T-helper 2 cell treated with Interferon-gamma antibody and Interleukin-4, amounts not matched to agents 5 μg/mL and 100 μg/mL, for 36 hours (primary cell): Measurements from ENCODE around the gene OSBPL6.

Experiments
- DNase-seq: peaks from one replicate; pipeline ENCODE4 v3.0.0; 2021; ENCODE audit warnings: low spot score
- H3K27ac Mint-ChIP-seq: one replicate; pipeline ENCODE4 v1.8.0; 2021; ENCODE audit warnings: mild to moderate bottlenecking, mixed read lengths
- H3K27me3 Mint-ChIP-seq: one replicate; pipeline ENCODE4 v1.8.0; 2021; ENCODE audit warnings: low read depth, mixed read lengths
- H3K36me3 Mint-ChIP-seq: one replicate; pipeline ENCODE4 v1.8.0; 2021; ENCODE audit warnings: low read depth, mixed read lengths
- H3K4me1 Mint-ChIP-seq: one replicate; pipeline ENCODE4 v1.8.0; 2021; ENCODE audit warnings: low read depth, mixed read lengths
- H3K4me3 Mint-ChIP-seq: one replicate; pipeline ENCODE4 v1.8.0; 2022; ENCODE audit warnings: mild to moderate bottlenecking, moderate library complexity, mixed read lengths
- H3K9me3 Mint-ChIP-seq: one replicate; pipeline ENCODE4 v1.8.0; 2021; ENCODE audit warnings: mixed read lengths

Gene OSBPL6

DNA sequence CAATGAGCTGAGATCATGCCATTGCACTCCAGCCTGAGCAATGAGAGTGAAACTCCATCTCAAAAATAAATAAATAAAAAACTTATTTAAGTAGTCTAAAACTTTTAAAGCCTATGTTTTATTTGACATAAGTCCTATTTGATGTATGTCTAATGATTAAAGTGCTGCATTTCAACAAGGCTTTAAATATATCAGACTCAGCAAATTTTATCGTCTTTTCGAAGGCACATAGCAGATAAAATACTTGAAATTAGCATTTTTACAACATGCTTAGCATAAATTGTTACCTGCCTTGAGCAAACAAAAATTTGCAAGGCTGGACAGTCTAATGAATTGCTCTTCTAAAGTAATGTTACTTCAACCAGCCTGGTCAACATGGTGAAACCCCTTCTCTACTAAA lies 170.8 kb downstream of the OSBPL6 start:
- DNase-seq, result no peak
- H3K27me3 Mint-ChIP-seq, result peaks cover 8% of the 10 kb centered on the region
- H3K9me3 Mint-ChIP-seq, result no peaks in the 10 kb centered on the region
- no peaks in the 10 kb centered on the region for H3K36me3 Mint-ChIP-seq
- no peak overlapping the region for H3K27ac Mint-ChIP-seq
- no peak overlapping the region for H3K4me3 Mint-ChIP-seq
- no peaks in the 10 kb centered on the region for H3K4me1 Mint-ChIP-seq

DNA sequence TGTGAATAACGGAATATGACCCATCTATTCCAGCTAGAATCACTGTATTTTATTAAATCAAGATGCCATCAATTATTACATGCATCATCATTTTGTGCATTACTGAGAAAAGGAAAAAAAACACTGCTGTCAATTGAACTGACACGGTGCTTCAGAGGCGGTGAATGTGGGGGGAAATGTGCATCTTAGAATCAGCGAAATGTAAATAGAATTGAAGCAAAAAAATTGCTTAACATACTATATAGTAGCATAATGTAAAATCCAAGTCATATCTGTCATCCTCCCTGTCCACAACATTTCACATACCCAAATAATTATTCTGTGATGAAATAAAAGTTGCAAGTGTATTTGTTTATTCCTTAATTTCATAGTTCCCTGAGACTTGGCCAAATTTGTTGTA lies 172.1 kb downstream of the OSBPL6 start:
- Mint-ChIP-seq H3K36me3 (no peaks in the 10 kb centered on the region), H3K27ac (no peak overlapping the region), H3K4me3 (no peak overlapping the region)

DNA sequence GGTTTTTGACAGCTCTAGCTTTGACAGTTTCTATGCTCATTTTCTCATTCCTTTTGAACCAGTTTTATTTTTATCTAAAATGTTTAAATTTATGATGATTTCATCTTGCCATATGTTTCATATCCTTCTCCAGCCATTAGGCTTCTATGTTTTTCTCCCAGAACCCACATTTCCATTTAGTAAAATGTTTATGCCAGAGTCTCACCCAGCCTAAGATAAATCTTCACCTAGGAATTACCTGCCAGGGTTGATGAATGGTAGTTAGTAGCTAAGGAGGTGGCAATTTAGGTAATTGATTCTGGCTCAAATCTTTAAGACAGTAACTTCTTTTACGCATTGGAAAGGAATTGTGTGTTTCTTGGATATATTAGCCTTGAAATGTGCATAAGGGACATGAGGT lies 173.0 kb downstream of the OSBPL6 start:
- Mint-ChIP-seq H3K4me1 (no peaks in the 10 kb centered on the region), H3K27ac (no peak overlapping the region), H3K36me3 (no peaks in the 10 kb centered on the region), H3K9me3 (no peaks in the 10 kb centered on the region), H3K4me3 (no peak overlapping the region), H3K27me3 (peaks cover 16% of the 10 kb centered on the region)
- DNase-seq, result no peak

More for the DNA sequence above, 172.1 kb downstream of the OSBPL6 start:
- Mint-ChIP-seq H3K9me3 (no peaks in the 10 kb centered on the region), H3K27me3 (peaks cover 14% of the 10 kb centered on the region), H3K4me1 (no peaks in the 10 kb centered on the region)
- DNase-seq, result no peak

DNA sequence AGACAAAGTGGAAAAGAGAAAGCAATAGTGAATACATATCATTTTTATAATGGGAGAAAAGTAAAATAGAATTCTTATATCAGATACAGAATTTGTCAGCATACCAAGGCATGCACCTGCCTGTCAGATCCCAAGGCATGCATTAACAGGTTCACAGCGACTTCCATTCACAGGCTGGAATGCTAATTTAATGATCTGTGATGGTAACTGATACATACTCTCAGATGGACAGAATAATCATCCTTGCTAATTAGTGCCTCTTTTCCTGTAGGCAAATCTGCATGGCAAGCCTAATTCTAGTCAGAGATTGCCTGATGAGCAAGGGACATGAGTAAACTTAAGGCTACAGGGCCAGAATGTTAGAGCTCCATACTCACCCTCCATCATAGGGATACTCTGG lies 180.6 kb downstream of the OSBPL6 start:
- no peak for DNase-seq
- Mint-ChIP-seq H3K27ac (no peak overlapping the region), H3K4me3 (no peak overlapping the region), H3K27me3 (peaks cover 29% of the 10 kb centered on the region), H3K9me3 (no peaks in the 10 kb centered on the region), H3K36me3 (no peaks in the 10 kb centered on the region), H3K4me1 (no peaks in the 10 kb centered on the region)

DNA sequence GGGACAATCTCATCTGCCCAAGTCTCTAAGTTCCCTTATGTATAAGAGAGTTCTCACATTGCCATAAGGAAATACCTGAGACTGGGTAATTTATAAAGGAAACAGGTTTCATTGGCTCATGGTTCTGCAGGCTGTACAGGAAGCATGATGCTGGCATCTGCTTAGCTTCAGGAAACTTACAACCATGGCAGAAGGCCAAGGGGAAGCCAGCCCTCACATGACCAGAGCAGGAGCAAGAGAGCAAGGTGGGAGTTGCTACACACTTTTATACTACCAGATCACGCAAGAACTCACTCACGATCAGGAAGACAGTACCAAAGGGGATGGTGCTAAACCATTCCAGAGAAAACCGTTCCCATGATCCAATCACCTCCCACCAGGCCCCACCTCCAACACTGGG lies 182.7 kb downstream of the OSBPL6 start:
- no peak overlapping the region for H3K27ac Mint-ChIP-seq
- no peak for DNase-seq
- H3K4me3 Mint-ChIP-seq, result no peak overlapping the region
- no peaks in the 10 kb centered on the region for H3K9me3 Mint-ChIP-seq
- peaks cover 2% of the 10 kb centered on the region for H3K4me1 Mint-ChIP-seq
- peaks cover 23% of the 10 kb centered on the region for H3K27me3 Mint-ChIP-seq
- H3K36me3 Mint-ChIP-seq, result no peaks in the 10 kb centered on the region

DNA sequence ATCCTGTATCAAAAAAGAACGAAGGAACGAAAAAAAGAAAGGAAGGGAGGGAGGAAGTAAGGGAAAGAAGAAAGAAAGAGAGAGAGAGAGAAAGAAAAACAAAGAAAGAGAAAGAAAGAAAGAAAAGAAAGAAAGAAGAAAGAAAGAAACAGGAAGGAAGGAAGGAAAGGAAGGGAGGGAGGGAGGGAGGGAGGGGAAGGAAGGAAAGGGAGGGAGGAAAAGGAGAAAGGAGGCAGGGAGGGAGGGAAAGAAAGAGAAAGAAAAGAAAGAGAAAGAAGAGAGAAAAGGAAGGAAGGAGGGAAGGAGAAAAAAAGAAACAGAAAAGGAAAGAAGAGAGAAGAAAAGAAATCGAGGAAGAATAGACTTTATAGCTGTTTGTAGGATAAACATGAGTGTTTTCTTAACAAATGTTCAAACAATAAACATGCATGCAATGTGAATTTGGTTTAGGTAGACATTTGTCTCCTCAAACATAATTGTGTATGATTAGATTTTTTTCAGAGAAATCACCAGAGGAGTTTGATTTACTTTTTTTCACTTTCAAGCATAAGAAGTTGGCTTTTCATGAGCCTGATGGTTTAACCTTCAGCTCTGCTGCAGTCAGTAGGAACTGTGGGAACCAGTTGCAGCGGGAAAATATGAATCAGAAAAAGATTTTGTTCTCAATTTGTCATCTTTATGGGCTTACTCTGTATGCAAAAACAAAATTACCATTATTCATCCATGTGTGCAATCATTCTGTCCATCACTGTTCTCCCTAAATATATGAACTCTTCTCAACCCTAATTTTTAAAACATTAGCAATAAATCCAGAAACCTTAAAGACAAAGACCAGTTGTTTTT lies 185.1 kb downstream of the OSBPL6 start:
- peaks cover 6% of the 10 kb centered on the region for H3K27me3 Mint-ChIP-seq
- no peaks in the 10 kb centered on the region for H3K36me3 Mint-ChIP-seq
- no peak for DNase-seq
- H3K9me3 Mint-ChIP-seq, result no peaks in the 10 kb centered on the region
- H3K4me3 Mint-ChIP-seq, result no peak overlapping the region
- H3K4me1 Mint-ChIP-seq, result peaks cover 2% of the 10 kb centered on the region
- H3K27ac Mint-ChIP-seq, result no peak overlapping the region

DNA sequence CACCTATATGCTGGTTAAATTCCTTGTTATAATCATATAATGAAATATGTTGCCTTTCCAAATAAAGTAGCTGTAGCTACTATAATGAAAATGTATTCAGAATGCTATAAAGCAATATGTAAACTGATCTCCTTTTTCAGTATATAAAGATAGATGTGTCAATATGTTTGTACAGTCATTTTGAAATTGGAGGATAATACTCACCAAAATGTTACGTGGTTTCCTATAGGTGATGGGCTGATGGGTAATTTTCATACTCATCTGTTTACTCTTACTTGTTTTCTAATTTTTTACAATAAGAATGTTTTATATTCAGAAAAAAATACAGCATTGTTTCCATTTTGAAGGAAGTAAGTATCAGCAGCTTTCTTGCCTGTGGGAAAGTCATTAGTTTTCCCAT lies 186.5 kb downstream of the OSBPL6 start:
- H3K27ac Mint-ChIP-seq, result no peak overlapping the region

DNA sequence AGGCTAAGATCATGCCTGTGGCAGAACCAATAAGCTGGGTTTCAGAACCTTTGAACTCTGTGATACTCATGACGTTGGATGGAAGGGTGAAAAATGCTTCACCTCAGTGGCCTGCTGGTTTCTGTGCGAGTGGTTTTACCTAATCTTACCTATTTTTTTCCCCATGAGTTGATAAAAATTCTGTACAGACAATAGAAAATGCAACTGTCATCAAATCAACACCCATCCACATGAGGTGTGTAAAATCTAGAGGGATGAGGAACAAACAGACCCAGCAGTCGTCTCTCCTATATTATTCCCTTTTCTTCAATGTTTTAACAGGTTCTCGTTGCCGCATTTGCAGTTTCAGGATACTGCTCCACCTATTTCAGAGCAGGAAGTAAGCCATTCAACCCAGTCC lies 189.4 kb downstream of the OSBPL6 start:
- no peaks in the 10 kb centered on the region for H3K9me3 Mint-ChIP-seq
- H3K27me3 Mint-ChIP-seq, result no peaks in the 10 kb centered on the region
- no peak for DNase-seq
- H3K36me3 Mint-ChIP-seq, result peaks cover 3% of the 10 kb centered on the region
- H3K4me1 Mint-ChIP-seq, result peaks cover 14% of the 10 kb centered on the region
- no peak overlapping the region for H3K4me3 Mint-ChIP-seq
- no peak overlapping the region for H3K27ac Mint-ChIP-seq

More for the DNA sequence above, 186.5 kb downstream of the OSBPL6 start:
- H3K4me3 Mint-ChIP-seq, result no peak overlapping the region
- H3K36me3 Mint-ChIP-seq, result no peaks in the 10 kb centered on the region
- no peaks in the 10 kb centered on the region for H3K27me3 Mint-ChIP-seq
- no peak for DNase-seq
- peaks cover 7% of the 10 kb centered on the region for H3K4me1 Mint-ChIP-seq
- H3K9me3 Mint-ChIP-seq, result no peaks in the 10 kb centered on the region

DNA sequence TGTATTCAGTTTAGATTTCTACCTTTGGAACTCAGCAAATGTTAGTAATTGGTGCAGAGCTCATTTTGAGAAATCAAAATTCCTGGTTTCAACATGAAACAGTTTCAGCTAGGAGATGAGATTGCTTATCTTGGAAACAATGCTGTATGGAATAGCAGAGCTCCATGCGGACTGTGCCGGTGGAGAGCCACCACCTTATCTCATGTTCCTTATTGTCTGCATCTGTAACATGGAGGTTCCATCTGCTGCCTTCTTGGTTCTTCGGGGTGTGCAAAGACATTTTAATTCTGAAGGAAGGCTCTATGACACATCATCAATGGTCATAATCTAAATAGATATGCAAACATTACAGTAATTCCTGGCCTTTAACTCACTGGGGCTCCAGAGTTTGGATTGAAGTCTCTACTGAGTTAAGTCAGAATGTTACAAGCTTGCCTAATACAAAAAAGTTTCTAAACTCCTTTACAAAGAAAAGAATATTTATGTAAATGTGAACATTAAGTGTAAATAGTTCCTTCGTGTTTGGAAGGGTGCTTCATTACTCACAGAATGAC lies 191.4 kb downstream of the OSBPL6 start:
- no peak overlapping the region for H3K27ac Mint-ChIP-seq
- H3K27me3 Mint-ChIP-seq, result peaks cover 3% of the 10 kb centered on the region
- no peaks in the 10 kb centered on the region for H3K9me3 Mint-ChIP-seq

DNA sequence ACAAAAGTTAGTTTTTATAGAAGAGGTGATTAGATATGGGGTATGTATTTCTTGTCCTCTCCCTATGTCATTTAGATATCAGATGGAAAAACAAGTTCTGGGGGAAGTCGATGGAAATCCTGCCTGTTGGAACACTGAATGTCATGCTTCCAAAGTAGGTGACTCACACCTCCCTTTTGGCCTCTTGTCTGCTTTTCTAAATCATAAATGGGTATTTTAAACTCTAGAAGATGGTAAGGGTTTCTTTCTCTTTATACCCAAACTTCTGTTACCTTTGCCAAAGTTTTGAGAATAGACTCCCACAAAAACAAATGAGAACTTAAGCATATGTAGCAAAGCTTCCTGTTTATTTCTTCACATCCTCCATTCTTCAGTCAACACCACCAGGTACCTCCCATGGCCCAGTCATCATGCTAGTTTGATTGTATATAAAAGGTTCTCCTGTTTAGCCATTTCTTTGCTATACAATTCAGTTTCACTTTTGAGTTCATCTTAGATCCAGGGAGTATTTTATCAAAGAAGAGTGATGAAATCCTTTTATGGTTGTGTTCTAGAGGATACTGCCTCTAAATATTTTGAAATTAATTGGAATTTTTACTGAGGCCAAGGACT lies 192.8 kb downstream of the OSBPL6 start:
- Mint-ChIP-seq H3K27me3 (peaks cover 6% of the 10 kb centered on the region), H3K4me3 (no peak overlapping the region), H3K36me3 (peaks cover 3% of the 10 kb centered on the region), H3K9me3 (no peaks in the 10 kb centered on the region), H3K27ac (peak overlapping the region; percentile 56), H3K4me1 (peaks cover 12% of the 10 kb centered on the region)
- DNase-seq, result no peak

More for the DNA sequence above, 191.4 kb downstream of the OSBPL6 start:
- Mint-ChIP-seq H3K4me1 (peaks cover 14% of the 10 kb centered on the region), H3K36me3 (peaks cover 3% of the 10 kb centered on the region), H3K4me3 (no peak overlapping the region)
- no peak for DNase-seq

DNA sequence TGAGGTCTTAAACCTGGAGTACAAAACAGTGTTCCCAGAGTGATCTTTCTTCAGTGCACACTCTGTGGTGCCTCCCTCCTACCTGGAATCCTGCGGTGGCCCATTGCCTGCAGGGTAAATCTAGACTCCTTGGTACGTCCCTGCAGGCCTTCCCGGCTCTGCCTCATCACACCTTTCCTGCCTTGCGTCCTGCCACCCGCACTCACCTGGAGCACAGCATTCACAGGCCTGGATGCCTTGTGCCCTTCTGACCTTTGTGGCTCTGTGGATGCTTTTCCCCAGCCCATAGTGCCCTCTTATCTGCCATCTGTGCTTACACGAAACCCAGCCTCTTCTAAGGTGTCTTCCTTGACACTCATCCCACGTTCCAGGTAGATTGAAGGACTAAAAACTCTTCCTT lies 194.0 kb downstream of the OSBPL6 start:
- Mint-ChIP-seq H3K4me1 (peaks cover 14% of the 10 kb centered on the region), H3K36me3 (peaks cover 3% of the 10 kb centered on the region), H3K27ac (no peak overlapping the region), H3K9me3 (no peaks in the 10 kb centered on the region), H3K4me3 (no peak overlapping the region), H3K27me3 (peaks cover 11% of the 10 kb centered on the region)
- no peak for DNase-seq

DNA sequence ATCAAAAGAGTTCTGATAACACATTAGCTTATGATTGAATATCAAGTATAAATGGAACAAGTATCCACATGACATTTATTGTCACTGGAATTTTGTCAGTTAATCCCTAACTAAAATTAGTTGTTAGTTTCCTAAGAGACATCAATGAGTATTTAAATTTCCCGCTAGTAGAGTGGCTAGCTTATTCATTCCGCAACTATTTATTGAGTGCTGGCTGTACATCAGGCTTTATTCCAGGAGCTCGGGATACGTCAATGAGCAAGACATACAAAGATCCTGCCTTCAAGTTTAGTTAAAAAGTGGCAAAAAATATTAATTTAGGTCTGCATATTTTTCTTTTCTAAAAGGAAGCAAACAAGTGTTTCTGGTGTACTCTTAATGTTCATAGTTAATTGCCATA lies 197.4 kb downstream of the OSBPL6 start:
- no peak for DNase-seq
- Mint-ChIP-seq H3K4me3 (no peak overlapping the region), H3K9me3 (no peaks in the 10 kb centered on the region), H3K36me3 (peaks cover 3% of the 10 kb centered on the region), H3K27ac (no peak overlapping the region), H3K4me1 (peaks cover 9% of the 10 kb centered on the region), H3K27me3 (peaks cover 27% of the 10 kb centered on the region)

DNA sequence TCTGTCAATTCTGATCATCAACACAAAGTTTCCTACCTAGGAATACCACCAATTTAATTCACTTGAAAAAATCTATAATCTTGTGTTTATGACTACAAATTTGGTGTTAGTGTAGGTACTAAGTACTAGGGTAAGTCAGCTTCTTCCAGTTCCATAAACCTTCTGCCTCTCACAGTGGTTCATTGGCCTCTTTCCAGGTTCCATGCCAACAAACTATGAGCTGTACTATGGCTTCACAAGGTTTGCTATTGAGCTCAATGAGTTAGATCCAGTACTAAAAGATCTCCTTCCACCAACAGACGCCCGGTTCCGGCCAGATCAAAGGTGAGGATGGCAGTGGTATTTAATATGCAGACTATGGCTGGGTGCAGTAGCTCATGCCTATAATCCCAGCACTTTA lies 197.9 kb downstream of the OSBPL6 start:
- Mint-ChIP-seq H3K27ac (no peak overlapping the region), H3K9me3 (no peaks in the 10 kb centered on the region), H3K4me3 (no peak overlapping the region)

DNA sequence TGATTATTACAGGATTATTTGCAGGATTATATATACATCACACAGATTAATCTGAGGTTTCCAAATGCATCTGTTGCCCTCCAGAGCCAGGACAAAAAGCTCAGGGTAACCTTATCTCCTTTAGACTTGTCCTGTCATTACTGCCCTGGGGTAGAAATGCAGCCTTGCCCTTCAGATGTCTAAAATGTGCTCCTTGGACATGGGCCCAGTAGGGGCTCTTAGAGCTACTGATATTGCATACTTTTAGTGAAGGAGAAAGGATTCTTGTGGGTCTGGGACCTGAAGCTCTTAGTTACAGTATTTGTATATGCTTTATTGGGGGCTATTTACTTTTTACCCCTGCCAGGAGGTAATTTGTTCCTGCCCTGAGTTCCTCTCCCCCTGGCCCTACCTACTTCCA lies 200.5 kb downstream of the OSBPL6 start:
- Mint-ChIP-seq H3K4me3 (no peak overlapping the region), H3K27ac (no peak overlapping the region), H3K4me1 (peaks cover 6% of the 10 kb centered on the region), H3K27me3 (peaks cover 27% of the 10 kb centered on the region), H3K9me3 (no peaks in the 10 kb centered on the region), H3K36me3 (no peaks in the 10 kb centered on the region)
- no peak for DNase-seq

More for the DNA sequence above, 197.9 kb downstream of the OSBPL6 start:
- Mint-ChIP-seq H3K4me1 (peaks cover 7% of the 10 kb centered on the region), H3K27me3 (peaks cover 27% of the 10 kb centered on the region), H3K36me3 (peaks cover 2% of the 10 kb centered on the region)
- DNase-seq, result no peak
